Activated T-helper 1 cell treated with anti-CD3 and anti-CD28 coated beads, Interleukin-2, amount 50 U/mL, for 16 hours (primary cell): ENCODE results near the gene PPP2R2C.

Experiments used
- DNase-seq, 2 donors: peaks; one replicate each; pipeline ENCODE4 v3.0.0-alpha.2; 2020; ENCODE audit warnings: low read depth in 1 of 2, low spot score in 1 of 2

PPP2R2C gene

GRCh38 chr4:6272863-6273660 lies 199.4 kb downstream of the PPP2R2C start:
- no peak for DNase-seq

GRCh38 chr4:6271701-6272465 lies 200.5 kb downstream of the PPP2R2C start:
- DNase-seq = no peak

- DNase-seq = no peak
Measured at GRCh38 chr4:6271206-6271605, 201.2 kb downstream of the PPP2R2C start.

GRCh38 chr4:6270636-6271121 lies 201.7 kb downstream of the PPP2R2C start:
- no peak for DNase-seq
